ENCODE measurements around the gene CNPY2.
"Not testable (repeated sequence)": the region's sequence is repeated elsewhere in the genome, so short reads cannot be mapped to it uniquely, and the experiment has no call there.

- not testable (repeated sequence) for TF ChIP-seq CTCF, POLR2A (IDR thresholded peaks at IDR 0.05)
These were observed 49.6 kb downstream of the CNPY2 start for GRCh38 chr12:56266068-56266692.
